Ramos (cell line): ENCODE measurements around the gene ALKBH5.

Experiments
- in situ Hi-C: fragments of 300-500 bp; cut with MboI; formaldehyde crosslinking; loops from one replicate; pipeline ENCODE4 v1.14.3; 2022; ENCODE audit warnings: low sequenced_read_pairs; ENCODE audit not compliant: unreplicated experiment

The ALKBH5 gene

GRCh38 chr17:18184143-18185031 lies 759 bp downstream of the ALKBH5 start:
- in situ Hi-C loops = no loop called here

GRCh38 chr17:18185391-18185790 lies 1.8 kb downstream of the ALKBH5 start:
- in situ Hi-C loops = no loop called here

DNA sequence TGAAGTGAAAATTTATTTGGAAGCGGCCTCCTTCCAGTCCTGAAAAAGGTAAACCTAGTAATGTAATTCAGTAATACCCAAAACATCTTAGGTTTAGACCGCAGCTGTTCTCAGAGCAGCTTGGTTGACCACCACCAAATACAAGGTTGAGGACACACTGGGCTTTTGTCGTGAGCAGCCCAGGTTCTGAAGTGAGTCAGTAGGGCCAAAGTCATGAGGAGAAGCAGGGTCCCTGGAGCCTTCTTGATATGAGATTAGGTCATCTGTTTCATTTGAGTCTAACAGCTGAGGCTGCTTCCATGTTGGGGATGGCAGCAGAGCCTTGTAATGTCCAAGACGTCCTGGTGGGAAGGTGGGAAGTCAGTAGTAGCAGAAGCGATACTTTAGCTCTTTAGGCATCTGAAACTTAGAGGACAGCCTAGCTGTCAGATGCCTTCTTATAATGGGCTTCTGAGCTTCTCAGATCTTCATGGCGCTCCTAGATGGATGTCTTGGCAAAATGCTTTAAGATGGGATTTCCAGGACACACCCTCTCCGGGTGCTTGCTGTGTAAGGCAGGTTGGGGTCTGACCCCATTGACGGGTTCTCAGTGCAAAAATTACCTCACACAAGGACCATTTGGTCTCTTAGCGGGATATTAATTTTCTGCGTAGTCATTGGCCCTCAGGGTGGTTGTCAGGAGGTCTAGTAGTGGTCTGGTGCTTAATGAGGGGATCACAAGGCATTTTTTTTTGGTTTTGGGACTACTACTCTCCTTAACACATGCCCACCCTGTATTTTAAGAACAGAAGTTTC lies 2.4 kb downstream of the ALKBH5 start:
- in situ Hi-C loops = no loop called here

- in situ Hi-C loops = no loop called here
Observed at GRCh38 chr17:18186627-18186982, 3.0 kb downstream of the ALKBH5 start.

- in situ Hi-C loops = no loop called here
Observed at GRCh38 chr17:18187226-18187625, 3.6 kb downstream of the ALKBH5 start.

- in situ Hi-C loops = no loop called here
Observed at GRCh38 chr17:18187821-18188761, 4.5 kb downstream of the ALKBH5 start.

- in situ Hi-C loops = no loop called here
Observed at GRCh38 chr17:18190628-18191235, 7.1 kb downstream of the ALKBH5 start.

DNA sequence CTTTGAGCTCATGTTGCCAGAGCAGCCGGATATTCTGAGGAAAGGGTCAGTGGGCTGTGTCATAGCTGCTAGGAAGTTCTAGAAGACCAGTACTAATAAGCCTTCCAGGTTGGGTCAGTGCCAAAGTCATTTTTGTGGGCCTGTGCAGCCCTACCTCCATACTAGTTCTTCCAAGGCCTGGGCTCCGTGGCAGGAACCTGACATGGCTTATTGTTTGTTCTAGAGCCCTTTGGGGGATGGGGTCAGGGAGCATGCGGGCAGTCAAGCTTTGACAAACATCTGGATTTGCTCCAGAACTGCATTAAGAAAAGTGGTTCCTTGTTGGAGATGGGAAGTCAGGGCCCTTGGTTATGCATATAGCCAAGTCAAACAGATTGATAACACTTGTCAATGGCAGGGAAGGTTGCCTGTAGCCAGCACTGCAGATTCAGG lies 7.6 kb downstream of the ALKBH5 start:
- in situ Hi-C loops = no loop called here

DNA sequence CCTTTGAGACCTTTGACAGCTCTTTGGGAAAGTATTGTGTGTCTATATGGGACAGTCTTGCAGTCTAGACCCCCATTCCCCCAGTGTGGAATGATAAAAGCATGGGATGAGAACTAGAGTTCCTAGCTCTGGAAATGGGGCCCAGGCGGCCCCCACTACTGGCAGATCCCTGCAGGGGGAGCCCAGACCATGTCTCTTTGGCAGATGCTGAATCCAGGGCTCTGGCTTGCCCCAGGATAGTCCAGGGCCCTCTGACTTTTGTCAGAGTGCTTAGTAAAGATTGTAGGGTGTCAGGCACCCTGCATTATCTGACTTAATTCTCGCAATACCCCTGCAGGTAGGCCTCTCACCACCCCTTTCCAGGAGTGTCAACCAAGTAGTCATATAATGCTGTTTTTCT lies 8.3 kb downstream of the ALKBH5 start:
- in situ Hi-C loops = no loop called here

GRCh38 chr17:18194394-18194793 lies 10.8 kb downstream of the ALKBH5 start:
- in situ Hi-C loops = no loop called here

DNA sequence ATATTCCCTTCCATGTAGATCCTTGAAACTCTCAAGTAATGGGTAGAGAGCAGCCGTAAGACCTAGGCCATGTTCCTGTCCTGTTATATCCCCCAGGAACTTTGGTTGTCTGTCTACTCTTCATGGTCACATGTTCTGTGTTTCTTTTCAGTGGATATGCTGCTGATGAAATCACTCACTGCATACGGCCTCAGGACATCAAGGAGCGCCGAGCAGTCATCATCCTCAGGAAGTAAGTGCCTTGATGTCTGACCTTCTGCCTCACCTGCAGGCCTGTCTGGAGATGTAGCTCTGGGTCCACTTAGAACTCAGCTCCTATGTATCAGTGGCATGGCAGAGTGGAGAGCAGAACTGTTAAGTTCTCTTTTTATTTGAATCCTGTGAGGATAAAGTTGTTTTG lies 11.2 kb downstream of the ALKBH5 start:
- in situ Hi-C loops = no loop called here

DNA sequence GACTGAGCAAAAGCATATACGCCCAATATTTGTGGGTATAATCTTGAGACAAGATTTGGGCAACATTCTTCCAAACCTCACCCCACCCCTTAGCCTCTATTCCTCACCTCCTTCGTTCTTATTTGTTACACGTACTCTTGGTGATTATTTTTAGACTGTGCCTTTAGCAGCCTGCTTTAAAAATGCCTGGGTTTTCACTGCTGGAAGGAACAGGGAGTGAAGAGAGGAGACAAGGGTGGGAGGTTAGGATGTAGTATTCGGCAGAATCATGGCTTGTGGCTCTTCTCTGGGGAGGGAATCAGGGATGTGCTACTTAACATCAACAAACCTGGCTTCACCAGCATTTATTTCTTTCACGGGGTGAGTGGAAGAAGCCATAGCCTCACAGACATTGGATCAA lies 11.6 kb downstream of the ALKBH5 start:
- in situ Hi-C loops = no loop called here

DNA sequence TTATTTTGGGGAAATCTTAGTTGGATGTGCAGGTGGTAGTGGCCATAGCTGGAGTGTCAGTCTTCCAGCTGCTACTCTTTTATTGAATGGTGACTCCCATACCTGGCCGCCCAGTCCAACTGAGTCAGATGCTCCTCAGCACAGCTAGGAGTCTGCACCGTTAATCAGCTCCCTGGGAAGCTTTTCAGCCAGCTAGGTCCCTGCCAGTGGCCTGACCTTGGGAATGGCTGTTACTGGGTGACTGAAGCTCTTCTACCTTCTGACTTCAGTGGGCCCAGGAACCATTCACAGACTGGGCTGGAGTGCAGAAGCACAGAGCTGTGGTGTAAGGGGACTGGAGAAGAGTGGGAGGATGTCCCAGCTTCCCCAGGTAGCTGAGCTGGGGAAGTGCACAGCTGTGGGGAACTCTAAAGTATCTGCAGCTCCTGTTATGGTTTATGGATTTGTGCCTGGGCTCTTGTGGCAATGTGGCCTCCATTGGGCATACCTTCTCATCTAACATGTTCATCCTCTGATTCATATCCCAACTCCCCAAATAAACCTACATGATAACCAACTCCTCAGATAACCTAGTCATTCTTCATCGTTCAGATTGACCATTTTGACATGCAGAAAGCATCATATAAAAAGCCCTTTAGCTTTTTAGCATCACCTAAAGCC lies 14.0 kb downstream of the ALKBH5 start:
- in situ Hi-C loops = no loop called here

- in situ Hi-C loops = no loop called here
Observed at GRCh38 chr17:18198530-18198929, 14.9 kb downstream of the ALKBH5 start.

- in situ Hi-C loops = no loop called here
Observed at GRCh38 chr17:18201108-18201507, 17.5 kb downstream of the ALKBH5 start.

- in situ Hi-C loops = no loop called here
Observed at GRCh38 chr17:18203308-18203707, 19.7 kb downstream of the ALKBH5 start.

DNA sequence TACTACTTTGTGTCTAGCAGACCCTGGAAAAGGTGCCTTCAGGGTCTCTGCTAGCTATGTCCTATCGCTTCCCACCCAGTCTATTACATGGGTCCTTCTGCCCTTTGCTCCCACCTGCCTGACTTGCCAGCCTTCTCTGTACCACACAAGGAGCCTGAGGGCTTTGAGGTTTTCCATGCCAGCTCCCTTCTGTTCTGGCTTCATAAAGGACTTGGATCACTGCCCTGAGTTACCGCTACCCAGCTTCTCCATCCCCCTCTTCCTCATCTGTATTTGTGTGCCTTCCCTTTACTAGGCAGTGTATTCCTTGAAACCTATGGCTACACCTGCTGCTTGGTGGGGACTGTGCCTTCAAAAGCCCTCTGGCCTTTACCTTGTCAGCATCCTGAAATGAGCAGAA lies 22.2 kb downstream of the ALKBH5 start:
- in situ Hi-C loops = no loop called here

DNA sequence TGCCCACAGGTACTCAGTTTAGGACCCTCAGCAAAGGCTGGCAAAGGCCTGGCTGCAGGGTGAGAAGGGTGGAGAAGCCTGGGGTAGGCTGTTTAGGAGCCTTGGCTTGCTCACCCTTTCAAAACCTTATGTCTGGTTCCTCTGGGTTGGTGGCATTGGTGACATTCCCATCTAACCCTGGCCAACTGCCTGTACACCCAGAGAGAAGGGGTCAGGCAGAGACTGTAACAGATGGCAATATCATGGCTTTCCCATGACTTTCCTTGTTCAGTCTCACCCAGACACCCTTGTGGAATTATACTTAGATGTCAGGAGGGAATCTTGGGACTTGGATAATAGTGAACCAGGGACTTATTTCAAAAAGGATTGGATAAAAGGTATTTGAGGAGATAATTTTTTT lies 23.3 kb downstream of the ALKBH5 start:
- in situ Hi-C loops = no loop called here

DNA sequence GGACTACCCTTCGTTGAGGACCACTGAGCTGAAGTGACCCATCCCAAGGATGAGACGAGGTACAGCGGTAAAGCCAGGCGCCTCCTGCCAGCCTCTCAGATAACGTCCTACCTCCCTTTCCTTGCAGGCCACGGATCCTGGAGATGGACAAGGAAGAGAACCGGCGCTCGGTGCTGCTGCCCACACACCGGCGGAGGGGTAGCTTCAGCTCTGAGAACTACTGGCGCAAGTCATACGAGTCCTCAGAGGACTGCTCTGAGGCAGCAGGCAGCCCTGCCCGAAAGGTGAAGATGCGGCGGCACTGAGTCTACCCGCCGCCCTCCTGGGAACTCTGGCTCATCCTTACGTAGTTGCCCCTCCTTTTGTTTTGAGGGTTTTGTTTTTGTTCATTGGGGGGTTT lies 24.5 kb downstream of the ALKBH5 start:
- in situ Hi-C loops = no loop called here
